Bronchial epithelial cell (primary cell): ENCODE data around the gene IL37. TPM values are rescaled to one million over a fixed set of nuclear protein-coding genes. Genes with fewer than 3 reads are reported as not detected.

Experiments
- DNase-seq: peaks from one replicate; pipeline ENCODE4 v3.0.0-alpha.2; 2010; ENCODE audit warnings: low read depth
- FAIRE-seq: peaks from 2 replicates; lab custom pipeline; 2011; peaks lifted over from hg19 to GRCh38; lab: Jason Lieb, UNC
- H3K27me3 ChIP-seq: 2 replicates; pipeline ENCODE4 v1.5.1; 2011; ENCODE audit warnings: low read length; ENCODE audit not compliant: control insufficient read depth, insufficient read depth
- H3K36me3 ChIP-seq: 2 replicates; pipeline ENCODE4 v1.5.1; 2011; ENCODE audit warnings: low read length; ENCODE audit not compliant: control insufficient read depth, insufficient read depth
- H3K4me3 ChIP-seq: 2 replicates; pipeline ENCODE4 v1.5.1; 2011; ENCODE audit warnings: mild to moderate bottlenecking, low read depth, low read length, control low read depth
- CTCF ChIP-seq: IDR thresholded peaks from 2 replicates; pipeline ENCODE4 v1.5.1; 2011; ENCODE audit warnings: mild to moderate bottlenecking, moderate library complexity, low read length, control low read depth, inconsistent platforms; ENCODE audit not compliant: insufficient read depth, severe bottlenecking
- total RNA-seq: library from RNA; depleted of rRNA; stranded (reverse); fragments of >200 nt; gene quantifications from 2 replicates; pipeline ENCODE4 v1.2.1, GENCODE V29; 2014

IL37 gene
- total RNA-seq, 1 donor from 2014 or later: not detected

GRCh38 chr2:112949456-112949855, 38.5 kb downstream of the IL37 start:
- no peak overlapping the region for H3K4me3 ChIP-seq
- no peak for TF ChIP-seq CTCF
- FAIRE-seq: no peak

GRCh38 chr2:112954364-112954763, 43.4 kb downstream of the IL37 start:
- peak; percentile 43 for DNase-seq
- FAIRE-seq: no peak
- Histone ChIP-seq H3K4me3 (no peak overlapping the region), H3K27me3 (no peaks in the 10 kb centered on the region), H3K36me3 (no peaks in the 10 kb centered on the region)
- no peak for TF ChIP-seq CTCF

More at GRCh38 chr2:112949456-112949855, 38.5 kb downstream of the IL37 start:
- Histone ChIP-seq H3K27me3 (no peaks in the 10 kb centered on the region), H3K36me3 (no peaks in the 10 kb centered on the region)
- no peak for DNase-seq

GRCh38 chr2:112957511-112957910, 46.5 kb downstream of the IL37 start:
- no peak overlapping the region for H3K4me3 ChIP-seq
- DNase-seq (no peak), FAIRE-seq (no peak)
- H3K36me3 ChIP-seq: no peaks in the 10 kb centered on the region
- TF ChIP-seq CTCF: no peak
- no peaks in the 10 kb centered on the region for H3K27me3 ChIP-seq

- no peaks in the 10 kb centered on the region for H3K36me3 ChIP-seq
- H3K27me3 ChIP-seq: no peaks in the 10 kb centered on the region
- FAIRE-seq (no peak), DNase-seq (peak; percentile 63)
- TF ChIP-seq CTCF: peak; percentile 83
- no peak overlapping the region for H3K4me3 ChIP-seq
Measured at GRCh38 chr2:112958428-112959108, 47.6 kb downstream of the IL37 start.

- no peak for DNase-seq
- no peaks in the 10 kb centered on the region for H3K27me3 ChIP-seq
- no peak for FAIRE-seq
- H3K4me3 ChIP-seq: no peak overlapping the region
- H3K36me3 ChIP-seq: no peaks in the 10 kb centered on the region
- TF ChIP-seq CTCF: peak; percentile 11
Measured at GRCh38 chr2:112959109-112959812, 48.3 kb downstream of the IL37 start.
